HepG2 (cell line): ENCODE measurements around the gene SSBP4. TPM values are rescaled to one million over a fixed set of nuclear protein-coding genes. Genes with fewer than 3 reads are reported as not detected.

Experiments used
- ATAC-seq: fragments of 200-7000 bp; cut with Tn5 transposase; 3 replicates; pipeline ENCODE4 v1.9.1; 2020; ENCODE audit warnings: mild to moderate bottlenecking, moderate library complexity
- BruUV-seq: library from RNA; stranded (reverse); fragments of 400-500 nt; replicated peaks from 2 replicates; lab custom pipeline; 2021; lab: Mats Ljungman, UMichigan
- CTCF ChIA-PET: fragments of 300-600 bp; formaldehyde crosslinking; extraction: SDS; loops from one replicate; lab custom pipeline; 2021; ENCODE audit warnings: low total read pairs, inconsistent platforms, low intra/inter-chr PET ratio; lab: Yijun Ruan, JAX
- POLR2A ChIA-PET: fragments of 350-600 bp; sonication (Branson Sonifier 250); formaldehyde crosslinking; loops from one replicate; lab custom pipeline; 2020; ENCODE audit warnings: antibody characterized with exemption, inconsistent platforms; lab: Yijun Ruan, JAX
- DNase-seq: peaks from one replicate; pipeline ENCODE4 v3.0.0-alpha.2; 2015; ENCODE audit warnings: low spot score
- FAIRE-seq: peaks from 3 replicates; lab custom pipeline; 2011; peaks lifted over from hg19 to GRCh38; lab: Jason Lieb, UNC
- H2AFZ ChIP-seq: one replicate; pipeline ENCODE4 v1.6.1; 2011; ENCODE audit warnings: low read length, inconsistent platforms
- H3K27ac ChIP-seq: fragments of 300-600 bp; 3 replicates; pipeline ENCODE4 v1.8.0; 2011; ENCODE audit warnings: mixed run types, mild to moderate bottlenecking, mixed read lengths, low read length, inconsistent platforms; ENCODE audit not compliant: insufficient read depth; ENCODE audit errors: extremely low read length
- H3K27me3 ChIP-seq, 2 experiments: fragments of 200-600 bp in 1 of 2; 2 replicates in 1 of 2; 3 replicates in 1 of 2; pipeline versions ENCODE4 v1.6.0 to v1.8.0; 2011; ENCODE audit warnings: low read length in 2 of 2, mild to moderate bottlenecking in 2 of 2, moderate library complexity in 2 of 2, inconsistent platforms in 1 of 2; ENCODE audit not compliant: insufficient read depth in 2 of 2, control insufficient read depth in 1 of 2
- H3K36me3 ChIP-seq, 2 experiments: fragments of 200-600 bp in 1 of 2; replicated peaks in 1 of 2; 2 replicates in 1 of 2; 3 replicates in 1 of 2; pipeline versions ENCODE4 v1.5.1 to v1.8.0; 2011; ENCODE audit warnings: low read length in 2 of 2, inconsistent platforms in 1 of 2; ENCODE audit not compliant: insufficient read depth in 2 of 2, control insufficient read depth in 1 of 2
- H3K4me1 ChIP-seq: 2 replicates; pipeline ENCODE4 v1.5.1; 2012; ENCODE audit warnings: low read length, inconsistent platforms; ENCODE audit not compliant: insufficient read depth
- H3K4me2 ChIP-seq: 2 replicates; pipeline ENCODE4 v1.6.0; 2011; ENCODE audit warnings: low read depth, low read length, inconsistent platforms
- H3K4me3 ChIP-seq, 3 experiments: fragments of 200-600 bp in 1 of 3; sonication (generic), shearing (Covaris generic) in 1 of 3; replicated peaks in 1 of 3; 2 replicates each; pipeline ENCODE4 v1.5.1; 2011 to 2016; ENCODE audit warnings: low read length in 3 of 3, inconsistent platforms in 2 of 3, low read depth in 2 of 3, mild to moderate bottlenecking in 2 of 3, control low read depth in 1 of 3, mixed read lengths in 1 of 3; ENCODE audit not compliant: insufficient read depth in 1 of 3
- H3K79me2 ChIP-seq: one replicate; pipeline ENCODE4 v1.6.1; 2011; ENCODE audit warnings: low read length, inconsistent platforms; ENCODE audit not compliant: insufficient read depth
- H3K9ac ChIP-seq: 2 replicates; pipeline ENCODE4 v1.6.0; 2011; ENCODE audit warnings: mild to moderate bottlenecking, low read depth, low read length, inconsistent platforms; ENCODE audit not compliant: insufficient read depth
- H3K9me3 ChIP-seq: 2 replicates; pipeline ENCODE4 v1.5.1; 2012; ENCODE audit warnings: mild to moderate bottlenecking, low read length
- H4K20me1 ChIP-seq: 2 replicates; pipeline ENCODE4 v1.6.0; 2011; ENCODE audit warnings: inconsistent platforms, mild to moderate bottlenecking, low read length, moderate library complexity; ENCODE audit not compliant: insufficient read depth
- AHR ChIP-seq: IDR thresholded peaks from 2 replicates; pipeline ENCODE4 v1.6.1; 2018; ENCODE audit warnings: missing genetic modification reagents, missing compliant biosample characterization
- HOXA9 ChIP-seq: sonication (generic); formaldehyde crosslinking; IDR thresholded peaks from 2 replicates; pipeline ENCODE4 v1.8.1; 2022; ENCODE audit warnings: missing genetic modification reagents, mild to moderate bottlenecking, moderate library complexity, borderline replicate concordance
- KDM6A ChIP-seq: IDR thresholded peaks from 2 replicates; pipeline ENCODE4 v1.6.1; 2016; ENCODE audit warnings: low read depth
- NR2F6 ChIP-seq, 2 experiments: IDR thresholded peaks; 2 replicates each; pipeline ENCODE4 v1.6.1; 2016; ENCODE audit warnings: antibody characterized with exemption in 1 of 2, mild to moderate bottlenecking in 1 of 2
- PAF1 ChIP-seq: IDR thresholded peaks from 2 replicates; pipeline ENCODE4 v1.6.1; 2016; ENCODE audit warnings: missing genetic modification reagents, missing compliant biosample characterization
- SALL1 ChIP-seq: sonication (generic); formaldehyde crosslinking; IDR thresholded peaks from 2 replicates; pipeline ENCODE4 v1.8.0; 2022; ENCODE audit warnings: mild to moderate bottlenecking, missing genetic modification reagents
- SOX6 ChIP-seq, 2 experiments: fragments of 450-650 bp in 1 of 2; sonication (generic) in 1 of 2; formaldehyde crosslinking in 1 of 2; IDR thresholded peaks; 2 replicates each; pipeline versions ENCODE4 v1.4.0 to v1.6.1; 2017 to 2020; ENCODE audit warnings: antibody characterized with exemption in 1 of 2, mild to moderate bottlenecking in 1 of 2, missing genetic modification reagents in 1 of 2
- SP4 ChIP-seq: sonication (generic); formaldehyde crosslinking; IDR thresholded peaks from 2 replicates; pipeline ENCODE4 v1.8.1; 2023; ENCODE audit warnings: mild to moderate bottlenecking, missing genetic modification reagents
- ZMAT3 ChIP-seq: sonication (generic); formaldehyde crosslinking; conservative IDR thresholded peaks from 2 replicates; pipeline ENCODE4 v1.7.0; 2021; ENCODE audit warnings: missing genetic modification reagents
- ZNF441 ChIP-seq: sonication (generic); formaldehyde crosslinking; IDR thresholded peaks from 2 replicates; pipeline ENCODE4 v1.7.0; 2021; ENCODE audit warnings: missing genetic modification reagents, borderline replicate concordance
- WGBS: methylation state at CpG from one replicate; pipeline ENCODE4 v1.1.6; 2017; ENCODE audit warnings: low lambda C conversion rate; 5-methylcytosine and 5-hydroxymethylcytosine counted together
- in situ Hi-C: cut with HindIII; loops from 2 replicates; pipeline ENCODE4 v1.10.0; 2017; ENCODE audit warnings: low pct_unique_long_range_greater_than_20kb; ENCODE audit not compliant: extremely low pct_ligation_motif_present
- intact Hi-C: fragments of 100-400 bp; cut with micrococcal nuclease; formaldehyde crosslinking; loops from one replicate; pipeline ENCODE4 v1.10.0; 2022; ENCODE audit not compliant: unreplicated experiment
- polyA plus RNA-seq, 8 experiments: library from polyadenylated mRNA; depleted of rRNA in 3 of 8; stranded (reverse) in 7 of 8; unstranded in 1 of 8; fragments of >200 nt; fragmentation: Illumina TruSeq in 4 of 8; extraction: Trizol in 4 of 8; gene quantifications; 2 replicates each; pipeline versions ENCODE4 v1.2.1 to v1.2.3, GENCODE V29; 2011 to 2016; ENCODE audit warnings: low read depth in 4 of 8, missing spikeins in 1 of 8, mixed read lengths in 1 of 8; ENCODE audit not compliant: insufficient read depth in 1 of 8
- total RNA-seq, 5 experiments: library from RNA; depleted of rRNA; stranded (reverse); fragments of >200 nt; fragmentation: Illumina TruSeq; extraction: Trizol; gene quantifications; 2 replicates each; pipeline ENCODE4 v1.2.3, GENCODE V29; 2016; ENCODE audit warnings: low read depth in 1 of 5
- TF ChIP-seq, protein P1 (sequence below): sonication (generic); formaldehyde crosslinking; IDR thresholded peaks from 2 replicates; pipeline ENCODE4 v1.9.0; 2022; ENCODE audit warnings: low read depth, missing genetic modification reagents
- TF ChIP-seq, protein P2 (sequence below): sonication (generic); formaldehyde crosslinking; IDR thresholded peaks from 2 replicates; pipeline ENCODE4 v1.5.1; 2020; ENCODE audit warnings: mild to moderate bottlenecking, missing genetic modification reagents, moderate library complexity
- TF ChIP-seq, protein P3 (sequence below): sonication (generic); formaldehyde crosslinking; conservative IDR thresholded peaks from 2 replicates; pipeline ENCODE4 v1.4.0; 2020; ENCODE audit warnings: mild to moderate bottlenecking, missing genetic modification reagents, moderate library complexity

The SSBP4 gene
- total and polyA plus RNA-seq, 2 of the 13 experiments (the other 11 are each of a cell fraction or from before 2014, with no cell fraction given) = 20.8 to 39.5 TPM

DNA sequence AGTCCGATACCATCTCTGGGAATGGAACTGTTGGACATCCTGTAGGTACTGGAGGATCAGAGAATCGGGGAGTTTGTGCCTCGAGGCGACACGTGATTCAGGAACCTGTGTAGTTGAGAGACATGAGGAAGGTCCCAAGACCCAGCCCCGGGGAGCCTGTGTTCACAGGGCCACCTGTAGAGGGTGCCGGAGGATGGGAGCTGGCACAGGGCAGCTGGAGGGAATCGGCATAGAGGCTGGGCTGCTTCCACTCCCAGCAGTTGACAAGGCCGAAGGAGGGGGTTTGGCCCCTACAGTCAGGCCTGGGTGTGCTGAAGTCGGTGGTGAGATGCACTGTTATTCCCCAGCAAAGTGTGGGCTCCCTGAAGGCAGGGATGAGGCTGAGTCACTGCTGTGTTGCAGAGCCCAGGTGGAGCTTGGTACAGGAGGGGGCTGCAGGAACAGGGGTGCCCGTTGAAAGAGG is 21.2 kb downstream of the SSBP4 start (continued):
- no peak for TF ChIP-seq SOX6 (IDR thresholded peaks at IDR 0.05)
- 0 out of 2 replicates have a peak, but pooled peaks have one; percentile 1 for TF ChIP-seq SOX6 (CRISPR knock-in tag; IDR thresholded peaks at IDR 0.05)
- TF ChIP-seq ZMAT3 = no peak
- TF ChIP-seq HOXA9 (CRISPR knock-in tag) = no peak
- TF ChIP-seq SP4 (CRISPR knock-in tag) = no peak
- TF ChIP-seq, protein P1, sequence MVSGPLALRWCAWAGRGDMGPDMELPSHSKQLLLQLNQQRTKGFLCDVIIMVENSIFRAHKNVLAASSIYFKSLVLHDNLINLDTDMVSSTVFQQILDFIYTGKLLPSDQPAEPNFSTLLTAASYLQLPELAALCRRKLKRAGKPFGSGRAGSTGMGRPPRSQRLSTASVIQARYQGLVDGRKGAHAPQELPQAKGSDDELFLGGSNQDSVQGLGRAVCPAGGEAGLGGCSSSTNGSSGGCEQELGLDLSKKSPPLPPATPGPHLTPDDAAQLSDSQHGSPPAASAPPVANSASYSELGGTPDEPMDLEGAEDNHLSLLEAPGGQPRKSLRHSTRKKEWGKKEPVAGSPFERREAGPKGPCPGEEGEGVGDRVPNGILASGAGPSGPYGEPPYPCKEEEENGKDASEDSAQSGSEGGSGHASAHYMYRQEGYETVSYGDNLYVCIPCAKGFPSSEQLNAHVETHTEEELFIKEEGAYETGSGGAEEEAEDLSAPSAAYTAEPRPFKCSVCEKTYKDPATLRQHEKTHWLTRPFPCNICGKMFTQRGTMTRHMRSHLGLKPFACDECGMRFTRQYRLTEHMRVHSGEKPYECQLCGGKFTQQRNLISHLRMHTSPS (CRISPR knock-in tag) = 0 out of 2 replicates have a peak, but pooled peaks have one; percentile 1
- TF ChIP-seq, protein P2, sequence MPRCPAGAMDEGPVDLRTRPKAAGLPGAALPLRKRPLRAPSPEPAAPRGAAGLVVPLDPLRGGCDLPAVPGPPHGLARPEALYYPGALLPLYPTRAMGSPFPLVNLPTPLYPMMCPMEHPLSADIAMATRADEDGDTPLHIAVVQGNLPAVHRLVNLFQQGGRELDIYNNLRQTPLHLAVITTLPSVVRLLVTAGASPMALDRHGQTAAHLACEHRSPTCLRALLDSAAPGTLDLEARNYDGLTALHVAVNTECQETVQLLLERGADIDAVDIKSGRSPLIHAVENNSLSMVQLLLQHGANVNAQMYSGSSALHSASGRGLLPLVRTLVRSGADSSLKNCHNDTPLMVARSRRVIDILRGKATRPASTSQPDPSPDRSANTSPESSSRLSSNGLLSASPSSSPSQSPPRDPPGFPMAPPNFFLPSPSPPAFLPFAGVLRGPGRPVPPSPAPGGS (CRISPR knock-in tag) = peak; percentile 80; the same call in 1 of the 2 replicates

DNA sequence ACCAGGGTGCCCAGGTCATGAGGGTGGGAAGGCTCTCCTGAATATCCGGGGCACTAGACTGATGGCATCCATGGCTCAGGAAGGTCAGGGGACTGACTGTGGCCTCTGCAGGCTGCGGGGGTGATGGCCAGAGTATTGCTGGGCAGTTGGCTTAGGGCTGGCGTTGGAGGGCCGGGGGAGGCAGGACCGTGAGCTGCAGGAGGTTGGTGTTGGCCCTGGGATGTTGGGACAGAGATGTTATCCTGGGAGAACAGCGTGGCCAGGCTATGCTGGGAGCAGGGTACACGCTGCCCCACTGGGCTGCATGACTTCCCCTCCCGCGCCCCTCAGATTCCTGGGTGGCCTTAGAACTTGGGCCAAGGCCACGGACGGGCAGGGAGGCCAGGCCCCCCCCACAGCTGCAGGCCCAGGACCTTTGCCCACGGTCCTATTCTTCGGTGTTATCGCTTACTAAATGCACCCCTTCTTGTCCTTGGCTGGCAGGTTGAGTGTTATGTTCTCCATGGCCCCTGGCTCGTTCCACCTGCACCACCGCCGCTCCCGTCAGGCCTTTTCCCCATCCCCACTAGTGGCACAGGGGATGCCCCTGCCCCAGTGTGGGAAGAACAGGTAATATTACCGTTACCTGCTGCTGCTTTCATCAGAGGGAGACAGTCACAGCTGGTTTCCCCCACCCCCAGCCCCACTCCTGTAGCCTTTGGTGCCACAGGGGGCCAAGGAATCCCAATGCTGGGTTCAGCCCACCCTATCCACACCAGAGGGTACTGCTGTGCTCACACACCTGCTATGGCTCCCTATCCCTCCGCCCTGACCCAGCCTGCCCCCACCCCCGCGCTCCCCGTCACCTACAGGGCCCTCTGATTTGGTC is 22.0 kb downstream of the SSBP4 start:
- Histone ChIP-seq H3K9ac (no peak overlapping the region), H4K20me1 (peaks cover 9% of the 10 kb centered on the region; the same call in 1 of the 2 replicates), H3K27ac (peak overlapping the region; percentile 50), H3K36me3 (peaks cover 14 to 26% of the 10 kb centered on the region in 2 experiments; a peak in 4 of 5 replicates), H2AFZ (no peak overlapping the region), H3K27me3 (no peaks in the 10 kb centered on the region), H3K4me3 (peak overlapping the region in 1 of 3 experiments; percentile 14; a peak in 1 of 6 replicates), H3K4me2 (peak overlapping the region; percentile 95), H3K79me2 (no peaks in the 10 kb centered on the region), H3K4me1 (peaks cover 45% of the 10 kb centered on the region), H3K9me3 (no peaks in the 10 kb centered on the region)
- BruUV-seq = no TSS peak
- 40% methylated on average over 10 of the region's 23 CpGs for WGBS
- CTCF ChIA-PET = no interaction called here
- ATAC-seq (peak; percentile 18), FAIRE-seq (no peak), DNase-seq (peak; percentile 10)
- in situ Hi-C loops = no loop called here
- POLR2A ChIA-PET = interaction anchor here (1.5 to 1.9 kb wide), 3 partner anchors 22 to 116 kb away, joined by 4 to 5 read pairs (median 4); partner anchors contain the start of genes KXD1 and SSBP4
- intact Hi-C loops = no loop called here
- TF ChIP-seq, protein P3, sequence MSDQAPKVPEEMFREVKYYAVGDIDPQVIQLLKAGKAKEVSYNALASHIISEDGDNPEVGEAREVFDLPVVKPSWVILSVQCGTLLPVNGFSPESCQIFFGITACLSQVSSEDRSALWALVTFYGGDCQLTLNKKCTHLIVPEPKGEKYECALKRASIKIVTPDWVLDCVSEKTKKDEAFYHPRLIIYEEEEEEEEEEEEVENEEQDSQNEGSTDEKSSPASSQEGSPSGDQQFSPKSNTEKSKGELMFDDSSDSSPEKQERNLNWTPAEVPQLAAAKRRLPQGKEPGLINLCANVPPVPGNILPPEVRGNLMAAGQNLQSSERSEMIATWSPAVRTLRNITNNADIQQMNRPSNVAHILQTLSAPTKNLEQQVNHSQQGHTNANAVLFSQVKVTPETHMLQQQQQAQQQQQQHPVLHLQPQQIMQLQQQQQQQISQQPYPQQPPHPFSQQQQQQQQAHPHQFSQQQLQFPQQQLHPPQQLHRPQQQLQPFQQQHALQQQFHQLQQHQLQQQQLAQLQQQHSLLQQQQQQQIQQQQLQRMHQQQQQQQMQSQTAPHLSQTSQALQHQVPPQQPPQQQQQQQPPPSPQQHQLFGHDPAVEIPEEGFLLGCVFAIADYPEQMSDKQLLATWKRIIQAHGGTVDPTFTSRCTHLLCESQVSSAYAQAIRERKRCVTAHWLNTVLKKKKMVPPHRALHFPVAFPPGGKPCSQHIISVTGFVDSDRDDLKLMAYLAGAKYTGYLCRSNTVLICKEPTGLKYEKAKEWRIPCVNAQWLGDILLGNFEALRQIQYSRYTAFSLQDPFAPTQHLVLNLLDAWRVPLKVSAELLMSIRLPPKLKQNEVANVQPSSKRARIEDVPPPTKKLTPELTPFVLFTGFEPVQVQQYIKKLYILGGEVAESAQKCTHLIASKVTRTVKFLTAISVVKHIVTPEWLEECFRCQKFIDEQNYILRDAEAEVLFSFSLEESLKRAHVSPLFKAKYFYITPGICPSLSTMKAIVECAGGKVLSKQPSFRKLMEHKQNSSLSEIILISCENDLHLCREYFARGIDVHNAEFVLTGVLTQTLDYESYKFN (CRISPR knock-in tag) = peak; percentile 75
- TF ChIP-seq NR2F6 (IDR thresholded peaks at IDR 0.05) (no peak), NR2F6 (CRISPR knock-in tag; IDR thresholded peaks at IDR 0.05) (peak; percentile 24; the same call in 1 of the 2 replicates), PAF1 (CRISPR knock-in tag) (0 out of 2 replicates have a peak, but pooled peaks have one; percentile 40), ZNF441 (CRISPR knock-in tag) (no peak), AHR (CRISPR knock-in tag) (0 out of 2 replicates have a peak, but pooled peaks have one; percentile 26), KDM6A (CRISPR knock-in tag) (peak; percentile 16; the same call in 1 of the 2 replicates), SALL1 (CRISPR knock-in tag) (peak; percentile 58)
